T-helper 17 cell (primary cell): ENCODE results near the gene DBN1. TPM values are rescaled to one million over a fixed set of nuclear protein-coding genes. Genes with fewer than 3 reads are reported as not detected.

Experiments
- ATAC-seq: fragments of 150-1000 bp; cut with Tn5 transposase; 2 replicates; pipeline ENCODE4 v1.10.0; 2021; ENCODE audit warnings: mild to moderate bottlenecking, moderate library complexity
- DNase-seq, 3 donors: peaks; one replicate each; pipeline versions ENCODE4 v3.0.0 to v3.0.0-alpha.2; 2020 to 2021
- H3K9me3 ChIP-seq: one replicate; pipeline ENCODE4 v1.7.0; 2013; ENCODE audit warnings: low read length, mild to moderate bottlenecking; ENCODE audit not compliant: control insufficient read depth, poor library complexity, severe bottlenecking
- H3K27ac Mint-ChIP-seq: one replicate; pipeline ENCODE4 v1.8.0; 2022; ENCODE audit warnings: mild to moderate bottlenecking, moderate library complexity, mixed read lengths
- H3K27me3 Mint-ChIP-seq: one replicate; pipeline ENCODE4 v1.8.0; 2022; ENCODE audit warnings: mixed read lengths
- H3K36me3 Mint-ChIP-seq: one replicate; pipeline ENCODE4 v1.8.0; 2022; ENCODE audit warnings: low read depth, mixed read lengths
- H3K4me1 Mint-ChIP-seq: one replicate; pipeline ENCODE4 v1.8.0; 2022; ENCODE audit warnings: mild to moderate bottlenecking, mixed read lengths
- H3K4me3 Mint-ChIP-seq: one replicate; pipeline ENCODE4 v1.8.0; 2022; ENCODE audit warnings: mild to moderate bottlenecking, moderate library complexity, mixed read lengths
- total RNA-seq, 4 donors: library from RNA in 2 of 4; stranded (reverse) in 2 of 4; gene quantifications; one replicate each; pipeline ENCODE4 v1.2.3 and lab custom pipeline; 2022 to 2026

DBN1 gene
- total RNA-seq, 2 donors from 2014 or later, result 1.2 to 5.0 TPM

- Mint-ChIP-seq H3K36me3 (peaks cover 2% of the 10 kb centered on the region), H3K27me3 (no peaks in the 10 kb centered on the region), H3K4me3 (no peak overlapping the region), H3K27ac (peak overlapping the region; percentile 34), H3K4me1 (peaks cover 10% of the 10 kb centered on the region)
- DNase-seq (no peak), ATAC-seq (peak; percentile 65)
- H3K9me3 ChIP-seq, result no peaks in the 10 kb centered on the region
Observed at GRCh38 chr5:177510567-177511053, 37.2 kb upstream of the DBN1 start.

GRCh38 chr5:177509991-177510566 lies 36.6 kb upstream of the DBN1 start:
- DNase-seq (no peak), ATAC-seq (peak; percentile 31)
- no peak overlapping the region for H3K4me3 Mint-ChIP-seq
- H3K36me3 Mint-ChIP-seq, result peaks cover 2% of the 10 kb centered on the region
- H3K4me1 Mint-ChIP-seq, result peaks cover 12% of the 10 kb centered on the region
- H3K9me3 ChIP-seq, result no peaks in the 10 kb centered on the region
- H3K27ac Mint-ChIP-seq, result peak overlapping the region; percentile 34
- no peaks in the 10 kb centered on the region for H3K27me3 Mint-ChIP-seq

- DNase-seq, result no peak
- Mint-ChIP-seq H3K27ac (peak within 1 kb of the TSS; percentile 34), H3K4me3 (peak within 1 kb of the TSS; percentile 58), H3K36me3 (peaks cover 2% of the 10 kb centered on the region), H3K4me1 (peaks cover 12% of the 10 kb centered on the region), H3K27me3 (no peaks in the 10 kb centered on the region)
- H3K9me3 ChIP-seq, result no peaks in the 10 kb centered on the region
- peak; percentile 31 for ATAC-seq
Observed at GRCh38 chr5:177509381-177509951, 36.0 kb upstream of the DBN1 start, which contains the start of gene DOK3. TSS of gene DOK3 (minus strand) at chr5:177509826. CDS start at chr5:177509540, 286 bp downstream.

- Mint-ChIP-seq H3K4me3 (peak overlapping the region; percentile 58), H3K27me3 (no peaks in the 10 kb centered on the region), H3K4me1 (peaks cover 10% of the 10 kb centered on the region), H3K27ac (no peak overlapping the region), H3K36me3 (peaks cover 2% of the 10 kb centered on the region)
- H3K9me3 ChIP-seq, result no peaks in the 10 kb centered on the region
- no peak for ATAC-seq
- no peak for DNase-seq
Observed at GRCh38 chr5:177508837-177509236, 35.4 kb upstream of the DBN1 start.

DNA sequence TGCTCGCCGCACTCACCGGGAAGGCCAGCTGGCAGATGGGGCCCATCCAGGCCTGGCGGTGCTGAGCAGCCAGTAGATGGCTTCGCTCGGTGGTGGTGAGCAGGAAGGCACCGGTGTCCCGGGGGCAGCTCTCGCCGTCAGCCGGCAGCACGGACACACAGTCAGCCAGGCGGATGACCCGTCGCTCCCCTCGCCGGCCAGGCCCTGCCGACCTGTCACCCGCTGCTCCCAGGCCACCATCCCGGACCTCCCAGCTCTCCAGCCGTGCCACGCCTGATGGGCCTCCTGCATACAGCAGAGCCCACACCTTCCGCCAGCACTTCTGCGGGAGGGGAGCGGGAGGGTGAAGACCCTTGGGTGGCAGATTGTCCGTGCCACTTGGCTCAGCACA lies 34.8 kb upstream of the DBN1 start:
- Mint-ChIP-seq H3K4me3 (peak overlapping the region; percentile 67), H3K27ac (no peak overlapping the region), H3K4me1 (peaks cover 8% of the 10 kb centered on the region), H3K36me3 (peaks cover 2% of the 10 kb centered on the region), H3K27me3 (no peaks in the 10 kb centered on the region)
- ATAC-seq (no peak), DNase-seq (no peak)
- H3K9me3 ChIP-seq, result no peaks in the 10 kb centered on the region

DNA sequence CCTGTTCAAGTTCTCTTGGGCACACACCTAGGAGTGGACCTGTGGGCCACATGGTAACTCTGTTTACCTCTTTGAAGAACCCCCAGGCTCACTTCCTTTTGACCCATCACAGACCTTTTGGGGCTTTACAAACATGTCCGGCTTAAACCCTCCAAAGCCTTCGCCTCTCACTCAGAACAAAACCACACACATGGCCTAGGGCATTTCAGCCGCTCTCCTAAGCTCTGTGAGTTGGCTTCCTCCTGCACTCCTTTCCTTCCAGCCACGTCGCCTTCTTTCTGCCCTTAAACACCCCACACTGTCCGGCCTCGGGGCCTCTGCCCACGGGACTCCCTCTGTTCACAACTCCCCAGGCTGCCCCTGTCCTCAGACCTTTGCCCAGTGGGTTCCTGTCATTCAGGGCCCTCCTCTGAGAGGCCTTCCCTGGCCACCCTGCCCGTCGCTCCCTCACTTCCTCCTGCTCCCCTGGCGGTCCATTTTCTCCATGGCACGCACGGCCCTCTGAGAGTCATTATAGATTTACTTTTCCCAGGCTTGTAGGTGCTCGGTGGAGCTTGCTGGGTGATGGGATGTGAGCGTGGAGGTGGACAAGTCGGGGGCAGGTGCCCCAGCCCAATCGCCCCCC lies 34.3 kb upstream of the DBN1 start:
- Mint-ChIP-seq H3K4me3 (peak overlapping the region; percentile 67), H3K4me1 (peaks cover 8% of the 10 kb centered on the region), H3K36me3 (peaks cover 2% of the 10 kb centered on the region), H3K27ac (no peak overlapping the region), H3K27me3 (no peaks in the 10 kb centered on the region)
- DNase-seq, result no peak
- H3K9me3 ChIP-seq, result no peaks in the 10 kb centered on the region
- ATAC-seq, result no peak

GRCh38 chr5:177507165-177507564 lies 33.7 kb upstream of the DBN1 start:
- no peaks in the 10 kb centered on the region for H3K9me3 ChIP-seq
- Mint-ChIP-seq H3K4me3 (no peak overlapping the region), H3K27me3 (no peaks in the 10 kb centered on the region), H3K4me1 (peaks cover 10% of the 10 kb centered on the region), H3K36me3 (peaks cover 2% of the 10 kb centered on the region), H3K27ac (no peak overlapping the region)
- no peak for DNase-seq
- no peak for ATAC-seq

- DNase-seq (no peak), ATAC-seq (no peak)
- Mint-ChIP-seq H3K27me3 (no peaks in the 10 kb centered on the region), H3K4me3 (no peak overlapping the region), H3K27ac (no peak overlapping the region), H3K36me3 (no peaks in the 10 kb centered on the region), H3K4me1 (peaks cover 20% of the 10 kb centered on the region)
- no peaks in the 10 kb centered on the region for H3K9me3 ChIP-seq
Observed at GRCh38 chr5:177505075-177505474, 31.6 kb upstream of the DBN1 start.

GRCh38 chr5:177504086-177505056 lies 30.9 kb upstream of the DBN1 start:
- Mint-ChIP-seq H3K27me3 (no peaks in the 10 kb centered on the region), H3K36me3 (no peaks in the 10 kb centered on the region), H3K4me3 (no peak overlapping the region), H3K4me1 (peaks cover 18% of the 10 kb centered on the region), H3K27ac (no peak overlapping the region)
- ATAC-seq (no peak), DNase-seq (no peak)
- H3K9me3 ChIP-seq, result no peaks in the 10 kb centered on the region

DNA sequence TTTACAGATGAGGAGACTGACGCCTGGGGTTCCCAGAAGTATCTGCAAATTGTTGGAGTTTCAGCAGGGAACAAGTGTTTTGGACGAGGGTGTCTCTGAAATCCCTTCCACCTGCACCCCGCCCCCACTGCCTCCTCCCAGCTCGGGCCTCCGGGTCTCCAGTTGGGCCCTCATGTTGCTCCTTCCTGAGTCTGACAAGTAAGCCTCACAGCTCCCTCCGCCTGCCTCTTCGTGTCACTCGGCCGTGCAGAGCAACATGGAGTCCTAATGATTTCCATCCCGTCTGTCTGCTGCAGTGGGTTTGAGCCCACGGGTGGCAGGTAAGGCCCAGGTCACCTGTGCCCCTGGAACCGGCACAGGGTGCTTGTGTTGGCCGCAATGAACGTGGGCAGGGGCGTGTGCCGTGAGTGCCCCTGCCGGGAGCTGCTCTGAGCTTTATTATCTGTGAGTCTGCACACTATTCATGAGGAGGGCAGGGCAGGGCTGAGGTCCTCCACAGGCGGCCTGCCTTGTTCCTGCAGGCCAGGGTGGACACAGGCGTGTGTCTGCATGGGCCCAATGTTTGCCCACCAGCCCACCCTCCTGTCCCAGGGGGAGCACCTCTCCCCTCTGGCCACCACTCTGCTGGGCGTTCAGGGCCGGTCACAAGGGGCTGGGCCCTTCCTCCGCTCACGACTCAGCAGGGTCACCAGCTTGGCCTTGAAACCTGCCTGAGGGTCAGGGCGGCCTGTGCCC lies 30.1 kb upstream of the DBN1 start:
- Mint-ChIP-seq H3K36me3 (peaks cover under 1% of the 10 kb centered on the region), H3K4me3 (no peak overlapping the region), H3K4me1 (peaks cover 21% of the 10 kb centered on the region), H3K27ac (no peak overlapping the region), H3K27me3 (no peaks in the 10 kb centered on the region)
- no peak for DNase-seq
- no peak for ATAC-seq
- no peaks in the 10 kb centered on the region for H3K9me3 ChIP-seq

- no peak overlapping the region for H3K4me3 Mint-ChIP-seq
- no peaks in the 10 kb centered on the region for H3K9me3 ChIP-seq
- ATAC-seq (no peak), DNase-seq (no peak)
- no peaks in the 10 kb centered on the region for H3K27me3 Mint-ChIP-seq
- H3K27ac Mint-ChIP-seq, result no peak overlapping the region
- H3K4me1 Mint-ChIP-seq, result peaks cover 23% of the 10 kb centered on the region
- peaks cover 2% of the 10 kb centered on the region for H3K36me3 Mint-ChIP-seq
Observed at GRCh38 chr5:177502886-177503285, 29.5 kb upstream of the DBN1 start.

- DNase-seq, result no peak
- no peaks in the 10 kb centered on the region for H3K27me3 Mint-ChIP-seq
- H3K36me3 Mint-ChIP-seq, result peaks cover 2% of the 10 kb centered on the region
- H3K9me3 ChIP-seq, result no peaks in the 10 kb centered on the region
- peak overlapping the region; percentile 19 for H3K4me3 Mint-ChIP-seq
- H3K27ac Mint-ChIP-seq, result peak overlapping the region; percentile 66
- peaks cover 24% of the 10 kb centered on the region for H3K4me1 Mint-ChIP-seq
- ATAC-seq, result no peak
Observed at GRCh38 chr5:177501874-177502678, 28.6 kb upstream of the DBN1 start.
